NAMALWA (cell line): ENCODE measurements around the gene DNM3.

Experiments used
- DNase-seq: peaks from one replicate; pipeline ENCODE4 v3.0.0-alpha.2; 2015; ENCODE audit warnings: low spot score

DNM3 gene

DNA sequence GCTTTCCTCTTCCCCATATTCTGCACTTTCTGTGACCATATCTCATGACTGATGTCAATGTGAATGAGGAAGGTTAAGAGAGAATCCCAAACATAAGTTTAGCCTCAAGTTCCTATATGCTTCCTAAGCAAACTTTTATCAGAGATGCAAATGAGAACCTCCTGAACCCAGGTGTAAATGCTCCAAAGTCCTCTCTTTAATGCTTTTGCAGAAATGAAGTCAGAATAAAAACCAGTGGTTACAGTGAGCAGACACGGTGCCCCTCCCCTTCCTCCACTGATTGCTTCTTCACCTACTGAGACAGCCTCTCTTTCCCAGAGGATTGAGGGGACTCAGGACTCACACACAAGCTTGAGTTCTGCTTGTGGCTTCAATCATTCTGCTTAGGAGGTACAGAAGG, 614.2 kb downstream of the DNM3 start:
- DNase-seq, result no peak

DNA sequence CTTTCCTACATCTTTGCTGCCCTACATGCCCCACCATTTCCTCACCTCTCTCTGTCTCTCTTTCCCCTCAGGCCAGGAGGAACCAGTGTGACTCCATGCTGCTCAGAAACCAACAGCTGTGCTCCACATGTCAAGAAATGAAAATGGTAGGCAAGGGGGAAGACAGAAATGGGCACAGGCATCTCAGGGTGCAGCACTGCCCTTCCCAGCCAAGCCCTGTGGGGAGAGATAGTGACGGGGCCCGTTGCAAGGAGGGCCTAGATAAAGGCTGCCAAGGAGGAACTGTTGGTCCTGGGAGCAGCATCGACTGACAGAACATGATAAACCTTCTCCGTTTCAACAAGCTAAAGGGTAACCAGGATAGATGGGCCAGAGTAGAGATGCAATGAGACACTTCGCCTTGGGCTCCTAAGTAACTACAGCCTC, 615.1 kb downstream of the DNM3 start:
- no peak for DNase-seq

DNA sequence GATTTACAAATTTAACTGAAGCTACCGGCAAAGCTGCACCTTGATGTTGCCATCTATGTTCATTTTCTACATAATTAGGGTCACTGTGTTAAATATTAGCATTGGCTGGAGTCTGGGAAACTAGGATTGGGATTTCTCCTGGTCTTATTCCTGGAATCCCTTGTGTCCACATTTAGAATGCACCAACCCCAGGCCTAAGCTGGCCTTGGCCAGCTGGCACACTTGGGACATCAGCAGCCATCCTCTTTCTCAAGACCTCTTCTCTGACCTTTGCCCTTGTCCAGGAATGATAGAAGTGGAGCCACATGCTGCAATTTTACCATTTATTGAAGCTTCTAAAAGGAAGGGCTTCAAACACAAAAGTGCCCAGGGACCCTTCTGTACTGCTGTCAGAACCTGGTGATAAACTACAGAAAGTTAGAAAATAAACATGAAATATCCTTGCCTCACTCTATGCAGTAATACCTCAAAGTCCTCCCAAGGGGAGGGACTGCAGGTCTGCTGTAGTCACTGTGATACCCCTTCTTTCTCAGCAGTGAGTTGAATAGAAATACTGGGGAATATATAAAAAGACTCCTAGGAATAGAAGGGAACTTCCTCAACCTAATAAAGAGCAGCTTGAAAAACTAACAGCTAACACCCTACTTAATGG, 616.3 kb downstream of the DNM3 start:
- no peak for DNase-seq

DNA sequence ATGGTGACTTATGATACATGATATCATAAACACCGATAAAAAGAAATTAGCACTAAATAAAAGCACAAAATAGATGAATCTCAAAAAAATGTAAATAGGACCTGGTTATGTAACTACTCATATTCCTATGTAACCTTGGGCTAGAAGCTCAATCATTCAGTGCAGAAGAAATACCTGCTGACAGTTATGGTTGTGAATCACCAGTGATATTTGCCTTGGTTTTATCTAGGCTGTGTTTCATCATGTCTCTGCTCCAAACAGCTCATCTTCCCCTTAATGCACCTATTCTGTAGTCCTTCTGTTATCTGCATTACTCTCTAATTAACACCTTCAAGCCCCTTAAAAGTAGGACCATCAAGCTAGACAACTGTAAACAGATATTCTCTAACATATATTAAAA, 618.9 kb downstream of the DNM3 start:
- no peak for DNase-seq

DNA sequence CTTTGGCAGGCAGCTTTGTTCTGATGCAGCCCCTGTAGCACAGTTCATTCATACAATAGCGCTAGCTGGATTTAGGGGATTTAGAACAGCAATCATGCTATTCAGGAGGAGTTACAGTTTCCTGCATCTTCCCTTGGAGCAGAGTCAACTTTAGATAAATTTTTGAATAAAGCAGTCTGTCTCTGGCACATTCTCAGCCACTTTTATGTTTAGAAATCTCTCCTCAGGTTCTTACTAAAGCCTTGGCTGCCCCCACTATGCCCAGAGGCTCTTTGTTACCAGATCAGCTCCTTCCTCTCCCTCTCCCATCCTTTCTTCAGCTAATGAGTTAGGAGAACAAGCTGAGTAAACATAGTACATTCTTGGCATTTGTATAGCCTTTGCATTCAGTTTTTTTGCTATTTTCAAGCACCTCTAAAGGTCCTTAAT, 619.6 kb downstream of the DNM3 start:
- DNase-seq, result no peak
